Fibroblast of skin of abdomen (primary cell): Measurements from ENCODE around the gene PLCL2.
"Not testable (repeated sequence)": the region's sequence is repeated elsewhere in the genome, so short reads cannot be mapped to it uniquely, and the experiment has no call there.

Experiments
- DNase-seq: peaks from one replicate; pipeline ENCODE4 v3.0.0-alpha.2; 2013

PLCL2 gene

GRCh38 chr3:16917980-16918682 is 33.4 kb downstream of the PLCL2 start:
- DNase-seq: no peak

- no peak for DNase-seq
Observed at GRCh38 chr3:16918683-16919025, 33.9 kb downstream of the PLCL2 start.

GRCh38 chr3:16923112-16923511 is 38.4 kb downstream of the PLCL2 start:
- DNase-seq: no peak

GRCh38 chr3:16927485-16927884 is 42.7 kb downstream of the PLCL2 start:
- DNase-seq: no peak

- no peak for DNase-seq
Observed at GRCh38 chr3:16928386-16929132, 43.8 kb downstream of the PLCL2 start.

GRCh38 chr3:16929311-16929710 is 44.6 kb downstream of the PLCL2 start:
- DNase-seq: no peak

GRCh38 chr3:16932877-16933276 is 48.1 kb downstream of the PLCL2 start:
- DNase-seq: no peak

- no peak for DNase-seq
Observed at GRCh38 chr3:16935781-16936180, 51.0 kb downstream of the PLCL2 start.

GRCh38 chr3:16936233-16936632 is 51.5 kb downstream of the PLCL2 start:
- DNase-seq: no peak

- no peak for DNase-seq
Observed at GRCh38 chr3:16936676-16937230, 52.0 kb downstream of the PLCL2 start.

- DNase-seq: no peak
Observed at GRCh38 chr3:16937326-16937845, 52.6 kb downstream of the PLCL2 start.

GRCh38 chr3:16940769-16941700 is 56.3 kb downstream of the PLCL2 start:
- no peak for DNase-seq

GRCh38 chr3:16942955-16943354 is 58.2 kb downstream of the PLCL2 start:
- no peak for DNase-seq

- DNase-seq: no peak
Observed at GRCh38 chr3:16943857-16944256, 59.1 kb downstream of the PLCL2 start.

GRCh38 chr3:16944356-16944755 is 59.6 kb downstream of the PLCL2 start:
- no peak for DNase-seq

- DNase-seq: peak; percentile 28
Observed at GRCh38 chr3:16945330-16945729, 60.6 kb downstream of the PLCL2 start.

- DNase-seq: no peak
Observed at GRCh38 chr3:16950282-16950681, 65.5 kb downstream of the PLCL2 start.

- no peak for DNase-seq
Observed at GRCh38 chr3:16950845-16951244, 66.1 kb downstream of the PLCL2 start.

GRCh38 chr3:16957852-16958251 is 73.1 kb downstream of the PLCL2 start:
- not testable (repeated sequence) for DNase-seq

GRCh38 chr3:16960125-16960524 is 75.4 kb downstream of the PLCL2 start:
- no peak for DNase-seq

- DNase-seq: no peak
Observed at GRCh38 chr3:16961621-16962205, 77.0 kb downstream of the PLCL2 start.

GRCh38 chr3:16975083-16975482 is 90.3 kb downstream of the PLCL2 start:
- no peak for DNase-seq
